Esophagus squamous epithelium (tissue), 5 donors: Measurements from ENCODE around the gene EDN2. TPM values are rescaled to one million over a fixed set of nuclear protein-coding genes. Genes with fewer than 3 reads are reported as not detected.

ENCODE experiments used
- DNase-seq: peaks from one replicate; lab custom pipeline; 2025; lab: John Stamatoyannopoulos, UW
- H3K27ac ChIP-seq, 4 donors: fragments of 200-600 bp; sonication (generic); one replicate each; pipeline ENCODE4 v1.5.1; 2016 to 2019; ENCODE audit warnings: mild to moderate bottlenecking in 1 of 4
- H3K27me3 ChIP-seq, 4 donors: fragments of 200-600 bp; sonication (generic); 1 replicate in 3 of 4; 2 replicates in 1 of 4; pipeline versions ENCODE4 v1.5.1 to v1.6.0; 2017 to 2021; ENCODE audit warnings: antibody characterized with exemption in 1 of 4
- H3K36me3 ChIP-seq, 3 donors: fragments of 200-600 bp; sonication (generic); one replicate each; pipeline ENCODE4 v1.5.1; 2016 to 2019
- H3K4me1 ChIP-seq, 3 donors: fragments of 200-600 bp; sonication (generic); one replicate each; pipeline ENCODE4 v1.5.1; 2017 to 2019
- H3K4me3 ChIP-seq, 4 donors: fragments of 200-600 bp; sonication (generic); 1 replicate in 3 of 4; 2 replicates in 1 of 4; pipeline ENCODE4 v1.5.1; 2016 to 2019; ENCODE audit warnings: mild to moderate bottlenecking in 2 of 4, moderate library complexity in 1 of 4
- H3K9me3 ChIP-seq, 3 donors: fragments of 200-600 bp; sonication (generic); one replicate each; pipeline ENCODE4 v1.5.1; 2016 to 2019
- POLR2A ChIP-seq, 4 donors: fragments of 450-650 bp; IDR thresholded peaks; one replicate each; pipeline ENCODE4 v1.6.1; 2017; ENCODE audit warnings: antibody characterized with exemption in 4 of 4, mild to moderate bottlenecking in 4 of 4, moderate library complexity in 3 of 4
- WGBS, 2 donors: methylation state at CpG; one replicate each; pipeline ENCODE4 v1.1.5; 2018; 5-methylcytosine and 5-hydroxymethylcytosine counted together
- intact Hi-C: fragments of 100-400 bp; cut with DNase I; formaldehyde crosslinking; loops from one replicate; pipeline ENCODE4 v1.15.0; 2022
- total RNA-seq, 4 donors: library from RNA; depleted of rRNA; stranded (reverse); fragments of >200 nt; gene quantifications; one replicate each; pipeline ENCODE4 v1.1.0, GENCODE V29; 2016
- TF ChIP-seq, protein P1 (sequence below), 6 experiments: fragments of 450-650 bp in 4 of 6; fragments of 200-600 bp in 2 of 6; sonication (generic) in 2 of 6; IDR thresholded peaks; one replicate each; pipeline ENCODE4 v1.5.1; 2016 to 2019; ENCODE audit warnings: antibody characterized with exemption in 6 of 6, mild to moderate bottlenecking in 4 of 6, moderate library complexity in 4 of 6
- donor health status: DM: yes; HTN: yes; CAD: no.

EDN2 gene
- total RNA-seq, 4 donors from 2014 or later: 0.35 to 18.3 (median 1.4) TPM

DNA sequence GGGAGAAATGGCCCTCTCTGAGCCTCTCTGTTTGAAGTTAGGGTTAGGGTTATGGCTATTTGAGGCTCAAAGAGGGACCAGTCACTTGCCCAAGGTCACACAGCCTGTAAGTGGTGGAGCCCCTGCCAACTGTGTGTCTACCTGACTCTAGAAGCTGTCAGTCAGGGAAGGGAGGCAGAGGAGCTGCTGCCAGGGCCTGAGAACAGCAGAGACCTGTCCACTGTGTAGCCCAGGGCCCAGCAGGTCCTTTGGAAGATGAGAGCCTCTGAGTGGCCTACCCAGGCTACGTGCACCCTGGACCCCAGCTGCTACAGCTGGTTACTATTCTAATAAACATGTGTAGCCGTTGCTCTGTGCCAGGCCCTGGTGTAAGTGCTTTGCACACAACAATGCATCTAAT lies 15.1 kb upstream of the EDN2 start:
- no peaks in the 10 kb centered on the region for H3K36me3 ChIP-seq
- 63 to 71% methylated on average over 1 to 2 of the region's 2 CpGs for WGBS, 2 donors
- intact Hi-C loops: no loop called here
- H3K9me3 ChIP-seq: no peaks in the 10 kb centered on the region
- peak overlapping the region; percentile 64 to 91 (median 80) for H3K27ac ChIP-seq
- H3K4me1 ChIP-seq: peaks cover 35 to 77% (median 50%) of the 10 kb centered on the region in 3 donors
- no peak overlapping the region for H3K4me3 ChIP-seq
- no peak for TF ChIP-seq POLR2A (IDR thresholded peaks at IDR 0.05)
- TF ChIP-seq, protein P1, sequence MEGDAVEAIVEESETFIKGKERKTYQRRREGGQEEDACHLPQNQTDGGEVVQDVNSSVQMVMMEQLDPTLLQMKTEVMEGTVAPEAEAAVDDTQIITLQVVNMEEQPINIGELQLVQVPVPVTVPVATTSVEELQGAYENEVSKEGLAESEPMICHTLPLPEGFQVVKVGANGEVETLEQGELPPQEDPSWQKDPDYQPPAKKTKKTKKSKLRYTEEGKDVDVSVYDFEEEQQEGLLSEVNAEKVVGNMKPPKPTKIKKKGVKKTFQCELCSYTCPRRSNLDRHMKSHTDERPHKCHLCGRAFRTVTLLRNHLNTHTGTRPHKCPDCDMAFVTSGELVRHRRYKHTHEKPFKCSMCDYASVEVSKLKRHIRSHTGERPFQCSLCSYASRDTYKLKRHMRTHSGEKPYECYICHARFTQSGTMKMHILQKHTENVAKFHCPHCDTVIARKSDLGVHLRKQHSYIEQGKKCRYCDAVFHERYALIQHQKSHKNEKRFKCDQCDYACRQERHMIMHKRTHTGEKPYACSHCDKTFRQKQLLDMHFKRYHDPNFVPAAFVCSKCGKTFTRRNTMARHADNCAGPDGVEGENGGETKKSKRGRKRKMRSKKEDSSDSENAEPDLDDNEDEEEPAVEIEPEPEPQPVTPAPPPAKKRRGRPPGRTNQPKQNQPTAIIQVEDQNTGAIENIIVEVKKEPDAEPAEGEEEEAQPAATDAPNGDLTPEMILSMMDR (IDR thresholded peaks at IDR 0.05): no peak
- peaks cover 0 to 13% (median 0%) of the 10 kb centered on the region in 4 donors for H3K27me3 ChIP-seq
- DNase-seq: no peak

GRCh38 chr1:41498804-41499203 lies 14.3 kb upstream of the EDN2 start:
- Histone ChIP-seq H3K27ac (peak overlapping the region; percentile 48 to 91 (median 76)), H3K4me3 (no peak overlapping the region), H3K36me3 (no peaks in the 10 kb centered on the region), H3K9me3 (no peaks in the 10 kb centered on the region), H3K27me3 (peaks cover 0 to 13% (median 0%) of the 10 kb centered on the region in 4 donors), H3K4me1 (peaks cover 35 to 77% (median 50%) of the 10 kb centered on the region in 3 donors)
- intact Hi-C loops: no loop called here
- WGBS, 2 donors: 60% methylated on average over 3 of the region's 12 CpGs; no CpG with 5 or more reads in 1 of the 2 donors
- TF ChIP-seq, protein P1 (IDR thresholded peaks at IDR 0.05): peak in 1 of 6 experiments; percentile 8
- TF ChIP-seq POLR2A (IDR thresholded peaks at IDR 0.05): no peak
- no peak for DNase-seq

DNA sequence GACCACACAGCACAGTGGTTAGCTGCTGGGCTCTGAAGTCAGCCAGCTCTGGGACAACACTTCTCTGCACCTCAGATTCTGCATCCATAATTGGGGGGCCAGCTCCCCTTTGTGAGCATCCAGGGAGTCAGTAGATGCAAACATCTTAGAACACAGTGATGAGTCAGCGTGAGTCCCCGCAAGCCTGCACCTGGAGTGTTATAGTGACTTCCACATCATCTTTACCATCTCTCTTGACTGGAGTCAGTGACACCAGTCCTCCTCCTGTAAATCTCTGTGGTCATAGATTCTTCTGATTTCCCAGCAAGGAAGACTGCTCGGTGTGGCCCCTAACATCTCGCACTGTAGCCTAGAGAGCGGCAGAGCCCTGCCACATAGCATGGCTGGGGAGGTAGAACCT lies 13.9 kb upstream of the EDN2 start:
- peaks cover 35 to 77% (median 50%) of the 10 kb centered on the region in 3 donors for H3K4me1 ChIP-seq

GRCh38 chr1:41497461-41498030 lies 13.1 kb upstream of the EDN2 start:
- intact Hi-C loops: no loop called here
- Histone ChIP-seq H3K27me3 (peaks cover 0 to 13% (median 0%) of the 10 kb centered on the region in 4 donors), H3K27ac (peak overlapping the region; percentile 86 to 91 (median 88)), H3K9me3 (no peaks in the 10 kb centered on the region), H3K4me1 (peaks cover 35 to 76% (median 50%) of the 10 kb centered on the region in 3 donors), H3K4me3 (no peak overlapping the region), H3K36me3 (no peaks in the 10 kb centered on the region)
- no peak for DNase-seq
- no peak for TF ChIP-seq POLR2A (IDR thresholded peaks at IDR 0.05)
- TF ChIP-seq, protein P1 (IDR thresholded peaks at IDR 0.05): no peak
- 86 to 91% methylated on average over 5 to 6 of the region's 7 CpGs for WGBS, 2 donors

More for the DNA sequence above, 13.9 kb upstream of the EDN2 start:
- 83% methylated on average over 3 of the region's 5 CpGs; no CpG with 5 or more reads in 1 of the 2 donors for WGBS, 2 donors
- H3K27ac ChIP-seq: peak overlapping the region; percentile 48 to 91 (median 76)
- no peaks in the 10 kb centered on the region for H3K36me3 ChIP-seq
- DNase-seq: no peak
- intact Hi-C loops: no loop called here
- H3K27me3 ChIP-seq: peaks cover 0 to 13% (median 0%) of the 10 kb centered on the region in 4 donors
- TF ChIP-seq, protein P1 (IDR thresholded peaks at IDR 0.05): no peak
- no peak for TF ChIP-seq POLR2A (IDR thresholded peaks at IDR 0.05)
- H3K4me3 ChIP-seq: no peak overlapping the region
- no peaks in the 10 kb centered on the region for H3K9me3 ChIP-seq

DNA sequence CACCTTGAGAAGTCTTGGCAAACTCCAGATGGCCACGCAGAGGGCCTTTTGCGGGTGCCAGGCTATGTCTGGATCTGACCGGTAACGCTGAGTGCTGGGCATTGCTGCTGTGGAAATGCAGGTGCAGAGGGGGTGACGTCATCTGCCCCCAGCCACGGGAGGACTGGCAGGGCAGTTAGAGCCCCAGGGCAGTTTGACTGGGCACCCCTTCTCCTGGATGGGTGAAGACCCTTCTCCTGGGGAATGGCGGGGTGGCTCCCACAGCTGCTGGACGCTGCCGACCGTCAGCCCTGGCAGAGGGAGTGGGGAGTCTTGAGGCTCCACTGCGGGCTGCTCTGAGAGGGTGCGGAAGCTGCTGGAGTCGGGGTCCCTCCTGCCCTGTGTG lies 12.6 kb upstream of the EDN2 start:
- peak overlapping the region; percentile 86 to 91 (median 88) for H3K27ac ChIP-seq
- peak overlapping the region in 1 of 4 donors; percentile 62 for H3K4me3 ChIP-seq
- TF ChIP-seq, protein P1 (IDR thresholded peaks at IDR 0.05): no peak
- no peak for TF ChIP-seq POLR2A (IDR thresholded peaks at IDR 0.05)
- peaks cover 35 to 71% (median 50%) of the 10 kb centered on the region in 3 donors for H3K4me1 ChIP-seq
- intact Hi-C loops: no loop called here
- DNase-seq: no peak
- no peaks in the 10 kb centered on the region for H3K9me3 ChIP-seq
- H3K36me3 ChIP-seq: no peaks in the 10 kb centered on the region
- H3K27me3 ChIP-seq: peaks cover 0 to 13% (median 0%) of the 10 kb centered on the region in 4 donors
- 100% methylated on average over 3 of the region's 13 CpGs; no CpG with 5 or more reads in 1 of the 2 donors for WGBS, 2 donors
